ENCODE data around the gene AOPEP. TPM values are rescaled to one million over a fixed set of nuclear protein-coding genes. Genes with fewer than 3 reads are reported as not detected.

AOPEP gene
- total RNA-seq, 1 experiment from 2014 or later, result 14.4 TPM

DNA sequence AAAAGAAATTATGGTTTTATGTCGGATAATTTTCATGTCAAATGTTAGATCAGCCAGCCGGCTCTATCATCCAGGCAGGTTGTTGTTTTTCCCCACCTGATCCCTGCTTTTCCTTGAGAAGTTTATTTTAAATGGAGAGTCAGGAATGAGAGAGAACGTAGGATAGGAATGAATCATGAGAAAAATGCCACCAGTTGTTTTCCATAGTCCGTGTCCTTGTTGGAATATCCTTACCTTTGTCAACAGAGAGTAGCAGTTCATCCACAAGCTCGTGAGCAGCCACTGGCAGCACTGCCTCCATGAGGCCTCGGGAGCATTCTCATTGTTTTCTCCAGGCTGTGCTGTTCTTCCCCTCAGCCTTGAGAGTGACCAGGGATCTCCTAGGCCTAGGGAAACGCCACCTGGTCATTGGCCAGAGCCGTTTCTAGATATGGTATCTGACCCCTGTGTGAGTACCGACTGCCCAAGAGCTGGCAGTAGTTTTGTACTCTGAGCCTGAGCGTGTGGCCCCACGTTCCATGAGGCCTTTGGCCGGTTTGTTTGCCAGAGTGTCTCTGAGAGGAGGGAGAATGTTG is 297.7 kb downstream of the AOPEP start:
- Mint-ChIP-seq H3K27me3 (ENCODE audit: low read depth) (no peaks in the 10 kb centered on the region), H3K9me3 (no peaks in the 10 kb centered on the region), H3K4me1 (peaks cover 8% of the 10 kb centered on the region), H3K27ac (peak overlapping the region; percentile 72), H3K36me3 (peaks cover 2% of the 10 kb centered on the region; the same call in 1 of the 2 replicates), H3K4me3 (no peak overlapping the region)
- DNase-seq (ENCODE audit: low spot score), result no peak
- CTCF ChIA-PET, result interaction anchor here (1.1 to 2.6 kb wide), 4 partner anchors 21 to 144 kb away, joined by 3 to 10 read pairs (median 5); no protein-coding TSS in a partner anchor
- POLR2A ChIA-PET, result no interaction called here
- TF ChIP-seq, protein P1, sequence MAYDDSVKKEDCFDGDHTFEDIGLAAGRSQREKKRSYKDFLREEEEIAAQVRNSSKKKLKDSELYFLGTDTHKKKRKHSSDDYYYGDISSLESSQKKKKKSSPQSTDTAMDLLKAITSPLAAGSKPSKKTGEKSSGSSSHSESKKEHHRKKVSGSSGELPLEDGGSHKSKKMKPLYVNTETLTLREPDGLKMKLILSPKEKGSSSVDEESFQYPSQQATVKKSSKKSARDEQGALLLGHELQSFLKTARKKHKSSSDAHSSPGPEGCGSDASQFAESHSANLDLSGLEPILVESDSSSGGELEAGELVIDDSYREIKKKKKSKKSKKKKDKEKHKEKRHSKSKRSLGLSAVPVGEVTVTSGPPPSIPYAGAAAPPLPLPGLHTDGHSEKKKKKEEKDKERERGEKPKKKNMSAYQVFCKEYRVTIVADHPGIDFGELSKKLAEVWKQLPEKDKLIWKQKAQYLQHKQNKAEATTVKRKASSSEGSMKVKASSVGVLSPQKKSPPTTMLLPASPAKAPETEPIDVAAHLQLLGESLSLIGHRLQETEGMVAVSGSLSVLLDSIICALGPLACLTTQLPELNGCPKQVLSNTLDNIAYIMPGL (CRISPR knock-in tag; IDR thresholded peaks at IDR 0.05), result no peak
- no peak for TF ChIP-seq EMX1 (CRISPR knock-in tag; IDR thresholded peaks at IDR 0.05)
- no peak for TF ChIP-seq KAT7 (CRISPR knock-in tag; IDR thresholded peaks at IDR 0.05; ENCODE audit: borderline replicate concordance)
- no peak for TF ChIP-seq ZBTB21 (CRISPR knock-in tag; IDR thresholded peaks at IDR 0.05; ENCODE audit: borderline replicate concordance)
- TF ChIP-seq ZNF219 (CRISPR knock-in tag; IDR thresholded peaks at IDR 0.05; ENCODE audit: borderline replicate concordance), result no peak
- TF ChIP-seq ZNF317 (CRISPR knock-in tag; IDR thresholded peaks at IDR 0.05; ENCODE audit: borderline replicate concordance, low read depth), result no peak
- no peak for TF ChIP-seq JUN (CRISPR knock-in tag; IDR thresholded peaks at IDR 0.05)
- TF ChIP-seq, protein P2, sequence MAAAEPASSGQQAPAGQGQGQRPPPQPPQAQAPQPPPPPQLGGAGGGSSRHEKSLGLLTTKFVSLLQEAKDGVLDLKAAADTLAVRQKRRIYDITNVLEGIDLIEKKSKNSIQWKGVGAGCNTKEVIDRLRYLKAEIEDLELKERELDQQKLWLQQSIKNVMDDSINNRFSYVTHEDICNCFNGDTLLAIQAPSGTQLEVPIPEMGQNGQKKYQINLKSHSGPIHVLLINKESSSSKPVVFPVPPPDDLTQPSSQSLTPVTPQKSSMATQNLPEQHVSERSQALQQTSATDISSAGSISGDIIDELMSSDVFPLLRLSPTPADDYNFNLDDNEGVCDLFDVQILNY (CRISPR knock-in tag; IDR thresholded peaks at IDR 0.05), result no peak
- peak; percentile 73 for ATAC-seq

DNA sequence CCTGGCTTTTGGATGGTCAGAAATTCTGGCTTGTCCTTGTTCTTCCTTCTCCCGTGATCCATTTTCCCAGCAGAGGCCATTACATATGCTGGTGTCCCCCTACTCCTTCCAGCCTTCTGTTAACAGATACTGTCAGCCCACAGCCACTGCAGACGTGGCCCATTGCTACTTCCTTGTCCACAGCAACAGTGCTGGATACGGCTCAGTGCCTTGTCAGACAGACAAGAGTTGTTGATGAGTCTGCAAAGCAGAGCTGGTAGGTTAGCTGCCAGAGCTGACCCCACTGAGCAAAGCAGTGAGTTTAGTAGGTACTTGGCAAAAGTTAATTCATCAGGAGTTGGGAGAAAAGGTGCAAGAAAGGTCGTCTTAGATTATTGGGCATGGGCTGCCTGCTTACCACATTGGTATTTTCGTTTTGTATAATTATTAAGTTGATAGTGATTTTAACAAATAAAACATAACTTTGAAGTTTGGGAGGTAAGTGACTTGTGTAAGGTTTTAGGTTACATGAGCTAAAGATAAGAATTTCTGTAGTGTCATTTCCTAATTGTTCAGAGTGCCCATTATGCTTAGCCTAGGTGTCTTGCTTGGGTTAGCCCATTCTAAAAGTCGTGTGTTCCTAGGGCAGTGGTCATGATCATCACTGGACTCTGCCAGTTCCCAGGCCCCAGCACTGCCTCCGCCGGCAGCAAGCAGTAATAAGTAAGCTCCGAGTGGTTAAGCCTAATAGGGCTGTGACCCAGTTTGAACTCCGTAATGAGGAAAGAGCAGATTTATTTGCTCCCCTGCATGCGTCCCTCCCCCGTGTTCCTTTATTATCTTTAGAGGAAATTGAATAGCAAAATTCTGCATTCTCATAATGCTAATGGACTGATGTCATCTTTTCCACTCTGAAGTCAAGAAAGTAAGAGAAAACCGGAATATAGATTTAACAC is 299.0 kb downstream of the AOPEP start:
- peak; percentile 58; the same call in 1 of the 2 replicates for ATAC-seq
- TF ChIP-seq GABPB1 (CRISPR knock-in tag; IDR thresholded peaks at IDR 0.05) (no peak), SP1 (CRISPR knock-in tag; conservative IDR thresholded peaks at IDR 0.05) (no peak)
- no peak overlapping the region for H3K4me3 Mint-ChIP-seq
- CTCF ChIA-PET, result interaction anchor here (0.9 to 2.6 kb wide), 4 partner anchors 20 to 142 kb away, joined by 3 to 10 read pairs (median 4); no protein-coding TSS in a partner anchor
- H3K9me3 Mint-ChIP-seq, result no peaks in the 10 kb centered on the region
- no peaks in the 10 kb centered on the region for H3K27me3 Mint-ChIP-seq (ENCODE audit: low read depth)
- peaks cover 8% of the 10 kb centered on the region for H3K4me1 Mint-ChIP-seq
- H3K27ac Mint-ChIP-seq, result no peak overlapping the region
- no peaks in the 10 kb centered on the region for H3K36me3 Mint-ChIP-seq
- no peak for DNase-seq (ENCODE audit: low spot score)
- POLR2A ChIA-PET, result no interaction called here

DNA sequence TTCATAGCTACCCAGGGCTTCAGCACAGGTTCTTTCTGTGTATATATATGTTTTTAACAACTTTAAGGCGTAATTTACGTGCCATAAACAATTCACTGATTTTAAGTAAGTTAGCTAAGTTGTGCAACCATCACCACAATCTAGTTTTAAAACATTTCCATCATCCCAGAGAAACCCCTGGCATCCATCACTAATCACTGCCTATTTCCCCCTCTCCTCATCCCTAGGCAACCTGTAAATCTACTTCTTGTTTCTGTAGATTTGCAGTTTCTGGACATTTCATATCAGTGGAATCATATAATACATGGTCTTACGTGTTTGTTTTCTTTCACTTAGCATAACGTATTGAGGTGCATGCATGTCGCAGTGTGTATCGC is 299.6 kb downstream of the AOPEP start:
- no peak for ATAC-seq
- Mint-ChIP-seq H3K36me3 (no peaks in the 10 kb centered on the region), H3K27me3 (ENCODE audit: low read depth) (no peaks in the 10 kb centered on the region), H3K4me1 (peaks cover 8% of the 10 kb centered on the region), H3K27ac (no peak overlapping the region), H3K9me3 (no peaks in the 10 kb centered on the region), H3K4me3 (no peak overlapping the region)
- ChIA-PET CTCF (interaction anchor here (0.6 to 2.6 kb wide), 3 partner anchors 19 to 169 kb away, joined by 3 to 10 read pairs (median 4); no protein-coding TSS in a partner anchor), POLR2A (no interaction called here)
- DNase-seq (ENCODE audit: low spot score), result no peak
- TF ChIP-seq, protein P3, sequence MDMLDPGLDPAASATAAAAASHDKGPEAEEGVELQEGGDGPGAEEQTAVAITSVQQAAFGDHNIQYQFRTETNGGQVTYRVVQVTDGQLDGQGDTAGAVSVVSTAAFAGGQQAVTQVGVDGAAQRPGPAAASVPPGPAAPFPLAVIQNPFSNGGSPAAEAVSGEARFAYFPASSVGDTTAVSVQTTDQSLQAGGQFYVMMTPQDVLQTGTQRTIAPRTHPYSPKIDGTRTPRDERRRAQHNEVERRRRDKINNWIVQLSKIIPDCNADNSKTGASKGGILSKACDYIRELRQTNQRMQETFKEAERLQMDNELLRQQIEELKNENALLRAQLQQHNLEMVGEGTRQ (CRISPR knock-in tag; IDR thresholded peaks at IDR 0.05), result no peak
- TF ChIP-seq, protein P4, sequence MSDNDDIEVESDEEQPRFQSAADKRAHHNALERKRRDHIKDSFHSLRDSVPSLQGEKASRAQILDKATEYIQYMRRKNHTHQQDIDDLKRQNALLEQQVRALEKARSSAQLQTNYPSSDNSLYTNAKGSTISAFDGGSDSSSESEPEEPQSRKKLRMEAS (CRISPR knock-in tag; IDR thresholded peaks at IDR 0.05), result no peak
- TF ChIP-seq, protein P5, sequence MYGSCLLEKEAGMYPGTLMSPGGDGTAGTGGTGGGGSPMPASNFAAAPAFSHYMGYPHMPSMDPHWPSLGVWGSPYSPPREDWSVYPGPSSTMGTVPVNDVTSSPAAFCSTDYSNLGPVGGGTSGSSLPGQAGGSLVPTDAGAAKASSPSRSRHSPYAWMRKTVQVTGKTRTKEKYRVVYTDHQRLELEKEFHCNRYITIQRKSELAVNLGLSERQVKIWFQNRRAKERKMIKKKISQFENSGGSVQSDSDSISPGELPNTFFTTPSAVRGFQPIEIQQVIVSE (CRISPR knock-in tag; IDR thresholded peaks at IDR 0.05; ENCODE audit: borderline replicate concordance), result no peak
- TF ChIP-seq, protein P6, sequence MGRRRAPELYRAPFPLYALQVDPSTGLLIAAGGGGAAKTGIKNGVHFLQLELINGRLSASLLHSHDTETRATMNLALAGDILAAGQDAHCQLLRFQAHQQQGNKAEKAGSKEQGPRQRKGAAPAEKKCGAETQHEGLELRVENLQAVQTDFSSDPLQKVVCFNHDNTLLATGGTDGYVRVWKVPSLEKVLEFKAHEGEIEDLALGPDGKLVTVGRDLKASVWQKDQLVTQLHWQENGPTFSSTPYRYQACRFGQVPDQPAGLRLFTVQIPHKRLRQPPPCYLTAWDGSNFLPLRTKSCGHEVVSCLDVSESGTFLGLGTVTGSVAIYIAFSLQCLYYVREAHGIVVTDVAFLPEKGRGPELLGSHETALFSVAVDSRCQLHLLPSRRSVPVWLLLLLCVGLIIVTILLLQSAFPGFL (CRISPR knock-in tag; IDR thresholded peaks at IDR 0.05; ENCODE audit: borderline replicate concordance), result no peak
- TF ChIP-seq, protein P7, sequence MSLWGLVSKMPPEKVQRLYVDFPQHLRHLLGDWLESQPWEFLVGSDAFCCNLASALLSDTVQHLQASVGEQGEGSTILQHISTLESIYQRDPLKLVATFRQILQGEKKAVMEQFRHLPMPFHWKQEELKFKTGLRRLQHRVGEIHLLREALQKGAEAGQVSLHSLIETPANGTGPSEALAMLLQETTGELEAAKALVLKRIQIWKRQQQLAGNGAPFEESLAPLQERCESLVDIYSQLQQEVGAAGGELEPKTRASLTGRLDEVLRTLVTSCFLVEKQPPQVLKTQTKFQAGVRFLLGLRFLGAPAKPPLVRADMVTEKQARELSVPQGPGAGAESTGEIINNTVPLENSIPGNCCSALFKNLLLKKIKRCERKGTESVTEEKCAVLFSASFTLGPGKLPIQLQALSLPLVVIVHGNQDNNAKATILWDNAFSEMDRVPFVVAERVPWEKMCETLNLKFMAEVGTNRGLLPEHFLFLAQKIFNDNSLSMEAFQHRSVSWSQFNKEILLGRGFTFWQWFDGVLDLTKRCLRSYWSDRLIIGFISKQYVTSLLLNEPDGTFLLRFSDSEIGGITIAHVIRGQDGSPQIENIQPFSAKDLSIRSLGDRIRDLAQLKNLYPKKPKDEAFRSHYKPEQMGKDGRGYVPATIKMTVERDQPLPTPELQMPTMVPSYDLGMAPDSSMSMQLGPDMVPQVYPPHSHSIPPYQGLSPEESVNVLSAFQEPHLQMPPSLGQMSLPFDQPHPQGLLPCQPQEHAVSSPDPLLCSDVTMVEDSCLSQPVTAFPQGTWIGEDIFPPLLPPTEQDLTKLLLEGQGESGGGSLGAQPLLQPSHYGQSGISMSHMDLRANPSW (CRISPR knock-in tag; conservative IDR thresholded peaks at IDR 0.05; ENCODE audit: low read depth), result no peak
- TF ChIP-seq JUN (CRISPR knock-in tag; IDR thresholded peaks at IDR 0.05), result no peak
- no peak for TF ChIP-seq GABPB1 (CRISPR knock-in tag; IDR thresholded peaks at IDR 0.05)
- no peak for TF ChIP-seq ATF1 (CRISPR knock-in tag; IDR thresholded peaks at IDR 0.05)
- no peak for TF ChIP-seq NR2C2 (CRISPR knock-in tag; IDR thresholded peaks at IDR 0.05)
- TF ChIP-seq ZNF396 (CRISPR knock-in tag; IDR thresholded peaks at IDR 0.05; ENCODE audit: borderline replicate concordance), result no peak

Data from WTC11 (cell line).